Anterior cingulate cortex (tissue), 58 donors: ENCODE data around the gene LTBP1.
"Not testable (repeated sequence)": the region's sequence is repeated elsewhere in the genome, so short reads cannot be mapped to it uniquely, and the experiment has no call there.

ENCODE experiments used
- DNase-seq, 58 donors: peaks; one replicate each; lab custom pipeline; 2025; lab: John Stamatoyannopoulos, UW

LTBP1 gene

DNA sequence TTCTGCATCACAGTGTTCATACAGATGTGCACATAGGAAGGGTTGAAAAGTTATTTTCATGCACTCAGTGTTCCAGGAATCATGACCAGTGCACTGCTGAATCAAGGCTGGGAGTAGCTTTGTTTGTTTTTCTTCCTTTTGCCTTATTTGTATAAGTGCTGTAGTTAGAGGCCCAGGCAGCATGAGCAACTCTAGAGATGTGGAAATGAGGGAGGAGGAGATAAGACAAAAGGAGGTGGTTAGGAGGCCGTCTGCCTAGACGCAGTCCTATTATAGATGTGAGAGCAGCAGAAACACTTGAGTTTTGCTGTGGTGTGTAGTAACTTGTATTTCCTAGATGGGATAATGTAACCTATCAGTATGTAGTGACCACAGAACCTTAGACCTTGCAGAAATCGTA is 265.4 kb downstream of the LTBP1 start:
- no peak for DNase-seq

DNA sequence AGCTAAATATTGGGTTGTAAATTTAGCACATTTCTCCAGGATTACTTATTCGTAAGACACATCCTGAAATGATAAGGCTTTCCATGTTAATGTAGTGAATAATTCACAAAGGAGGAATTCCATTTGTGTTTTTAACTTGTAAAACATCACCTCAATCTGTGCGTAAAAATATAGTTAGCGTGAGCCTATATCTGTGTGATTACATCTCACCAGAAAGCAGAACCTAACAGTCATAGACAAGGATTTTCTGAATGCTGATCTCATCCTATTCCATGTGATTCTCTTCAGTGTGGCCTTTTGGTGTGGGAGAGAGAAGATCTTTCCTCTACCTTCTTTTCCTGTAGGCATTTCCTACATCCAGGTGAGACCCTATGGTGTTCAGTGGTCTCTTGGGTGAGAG is 266.5 kb downstream of the LTBP1 start:
- DNase-seq: no peak

DNA sequence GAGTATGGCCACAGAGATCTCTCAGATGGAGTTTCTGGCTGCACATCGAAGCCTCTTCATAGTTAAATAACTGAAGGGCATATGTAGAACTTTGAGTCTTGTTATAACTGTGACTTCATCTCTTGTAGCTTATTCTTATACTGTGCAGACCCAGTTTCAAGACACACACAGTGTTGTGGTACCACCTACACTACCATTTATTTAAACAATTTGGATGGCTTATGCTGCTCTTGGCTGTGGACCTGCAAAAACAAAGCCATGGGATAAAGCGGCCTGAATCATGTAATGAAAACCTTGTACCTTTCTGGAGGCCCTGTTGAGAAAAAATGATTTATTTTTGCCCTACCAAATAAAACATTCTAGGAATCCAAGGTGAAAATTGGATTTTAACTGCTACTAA is 266.9 kb downstream of the LTBP1 start:
- no peak for DNase-seq

DNA sequence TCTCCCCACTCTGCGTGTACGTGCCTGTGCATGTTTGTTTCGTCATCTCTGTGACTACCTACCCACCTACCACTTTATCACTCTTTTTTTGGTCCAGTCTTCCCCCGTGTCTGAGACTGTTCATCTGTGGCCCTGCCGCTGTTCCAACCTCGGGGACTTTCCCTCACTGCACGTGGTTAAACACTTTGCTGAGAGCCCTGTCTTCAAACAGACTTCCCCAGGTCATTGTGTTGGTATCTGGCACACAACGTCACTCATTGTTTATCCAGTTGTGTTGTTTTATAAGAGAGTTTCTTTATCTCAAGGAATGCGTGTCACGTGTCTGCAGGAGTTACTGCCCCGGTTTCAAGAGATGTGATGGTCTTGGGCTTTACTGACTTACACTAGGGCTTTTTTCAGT is 267.7 kb downstream of the LTBP1 start:
- no peak for DNase-seq

DNA sequence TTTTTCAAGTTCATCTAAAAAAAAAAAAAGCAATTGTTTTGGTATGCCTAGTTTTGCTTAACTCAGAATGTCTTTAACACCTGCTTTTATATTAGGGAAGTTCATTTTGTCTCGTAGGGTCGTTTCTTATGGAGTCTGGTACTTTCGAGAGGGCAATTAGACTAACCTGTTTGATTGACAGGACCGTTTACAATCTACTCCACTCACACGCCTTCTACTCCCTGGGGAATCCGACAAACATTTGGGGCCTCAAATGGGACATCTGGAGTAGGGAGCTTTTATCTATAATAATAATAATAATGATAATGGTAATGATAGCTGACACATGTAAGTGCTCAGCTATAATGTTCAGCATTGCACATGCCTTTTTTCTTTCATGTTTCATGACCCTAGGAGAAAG is 268.1 kb downstream of the LTBP1 start:
- DNase-seq: no peak

DNA sequence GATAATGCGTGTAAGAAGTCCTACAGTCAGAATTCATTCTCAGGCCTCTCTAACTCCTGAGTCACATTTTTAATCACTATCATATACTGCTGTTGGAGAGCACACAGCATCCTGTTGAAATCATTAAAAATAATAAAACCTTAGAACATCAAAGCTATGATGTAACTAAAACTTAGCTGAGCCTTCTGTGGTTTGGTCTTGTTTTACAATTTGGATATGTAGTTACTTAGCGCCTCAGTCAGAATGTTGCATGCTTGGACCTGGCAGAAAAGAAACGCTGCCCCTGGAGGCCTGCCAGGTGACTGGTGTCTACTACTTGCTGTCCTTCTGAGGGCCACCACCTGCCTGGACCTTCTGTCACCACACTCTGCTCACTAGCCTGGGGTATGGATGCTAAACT is 268.5 kb downstream of the LTBP1 start:
- DNase-seq: peak in 1 of 58 donors; percentile 10

DNA sequence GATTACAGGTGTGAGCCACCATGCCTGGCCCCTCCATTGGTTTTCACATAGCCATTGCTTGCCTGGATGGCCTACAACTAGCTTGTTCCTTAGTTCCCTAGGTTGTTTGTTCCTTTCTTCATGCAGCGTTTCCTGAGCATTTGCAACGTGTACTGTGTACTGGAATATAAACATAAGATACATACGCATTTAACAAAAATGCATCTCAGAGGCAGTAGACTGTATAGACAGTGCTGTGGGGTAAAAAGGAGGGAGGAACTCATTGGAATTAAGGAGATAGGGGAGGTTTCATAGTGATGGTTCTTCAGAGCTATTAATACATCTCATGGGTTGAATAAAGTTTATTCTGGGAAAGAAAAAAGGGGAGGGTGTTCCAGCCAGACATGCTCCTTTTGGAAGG is 269.2 kb downstream of the LTBP1 start:
- no peak for DNase-seq

DNA sequence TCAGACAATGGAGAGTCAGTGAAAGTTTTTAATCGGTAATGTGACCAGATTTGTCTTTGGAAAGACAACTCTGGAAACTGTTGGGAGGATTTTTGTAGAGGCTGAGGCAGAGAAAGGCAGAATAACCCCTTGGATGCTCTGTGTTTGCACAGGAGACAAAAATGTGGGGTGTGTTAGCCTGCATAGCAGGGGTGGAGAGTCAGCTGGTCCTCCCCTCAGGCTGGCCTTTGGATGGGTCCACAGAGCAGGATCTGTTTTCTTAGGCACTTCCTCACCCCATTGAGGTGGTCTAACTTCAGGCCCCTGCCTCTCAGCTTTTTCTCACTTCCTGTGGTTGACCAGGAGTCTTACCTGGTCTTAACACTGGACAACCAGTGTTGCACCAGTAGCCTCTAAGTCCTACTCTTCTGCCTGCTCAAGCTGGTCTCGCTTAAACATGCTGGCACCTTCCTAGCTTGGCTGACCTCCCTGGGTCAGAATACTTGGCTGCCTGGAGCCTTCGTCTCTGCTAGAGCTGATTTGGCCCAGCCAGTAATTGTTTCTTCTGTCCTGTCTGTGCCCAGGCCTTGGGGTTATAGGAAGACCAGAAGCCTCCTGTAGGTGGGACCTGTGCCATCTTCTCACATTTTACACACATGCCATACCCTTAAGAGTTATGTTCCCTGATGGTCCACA is 269.9 kb downstream of the LTBP1 start:
- peak in 20 of 58 donors; percentile 1 to 30 (median 8) for DNase-seq

DNA sequence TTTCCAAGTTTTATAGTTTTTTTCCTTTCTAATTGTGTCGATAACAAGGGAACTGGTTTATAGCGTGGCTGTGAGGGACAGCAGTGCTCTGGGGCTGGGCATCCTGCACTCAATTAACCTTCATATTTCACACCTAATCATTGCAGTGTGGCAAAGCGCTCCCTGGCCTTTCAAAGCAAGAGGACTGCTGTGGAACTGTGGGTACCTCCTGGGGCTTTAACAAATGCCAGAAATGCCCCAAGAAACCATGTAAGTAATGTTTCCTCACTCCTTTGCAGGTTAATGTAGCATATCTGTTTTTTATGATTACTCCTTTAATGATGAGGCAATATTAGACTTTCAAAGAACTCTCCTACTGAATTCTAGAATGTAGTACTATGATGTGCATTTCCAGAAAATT is 270.7 kb downstream of the LTBP1 start:
- DNase-seq: no peak

DNA sequence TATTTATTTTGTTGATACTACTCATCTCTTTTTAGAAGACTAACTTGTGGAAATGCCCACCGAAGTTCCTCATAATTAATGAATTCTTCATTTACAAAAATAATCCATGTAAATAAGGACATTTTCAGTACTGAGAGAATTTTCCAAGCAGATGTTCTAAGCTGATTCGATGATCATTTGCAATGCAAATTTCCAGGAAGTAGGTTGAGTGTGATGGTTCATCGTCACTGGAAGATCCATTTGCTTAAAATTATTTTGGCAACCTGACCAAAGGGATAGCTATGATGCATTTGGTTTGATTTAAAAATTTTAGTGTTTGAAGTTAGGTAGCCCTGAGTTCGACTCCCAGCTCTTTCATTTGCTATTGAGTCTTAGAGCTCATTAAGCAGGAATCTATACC is 272.4 kb downstream of the LTBP1 start:
- DNase-seq: no peak

DNA sequence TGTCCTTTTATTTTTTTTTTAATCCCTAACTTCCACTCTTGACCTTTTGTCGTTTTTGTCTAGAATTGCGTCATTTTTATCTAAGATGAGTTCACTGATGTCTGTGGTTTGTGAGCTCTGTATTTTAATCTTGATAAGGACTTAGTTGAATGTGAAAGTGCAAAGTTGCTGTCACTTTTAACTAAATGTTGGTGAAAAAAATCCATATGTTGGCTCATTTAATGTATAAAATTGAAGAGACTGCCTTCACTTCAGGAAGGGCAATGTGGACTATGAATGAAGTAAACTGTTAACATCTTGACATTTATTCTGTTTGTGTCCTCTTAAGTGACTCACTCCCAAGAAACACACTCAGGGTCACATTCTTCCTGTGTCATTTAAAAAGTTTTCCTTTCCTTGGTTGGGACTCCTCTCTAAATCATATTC is 273.1 kb downstream of the LTBP1 start:
- DNase-seq: no peak

DNA sequence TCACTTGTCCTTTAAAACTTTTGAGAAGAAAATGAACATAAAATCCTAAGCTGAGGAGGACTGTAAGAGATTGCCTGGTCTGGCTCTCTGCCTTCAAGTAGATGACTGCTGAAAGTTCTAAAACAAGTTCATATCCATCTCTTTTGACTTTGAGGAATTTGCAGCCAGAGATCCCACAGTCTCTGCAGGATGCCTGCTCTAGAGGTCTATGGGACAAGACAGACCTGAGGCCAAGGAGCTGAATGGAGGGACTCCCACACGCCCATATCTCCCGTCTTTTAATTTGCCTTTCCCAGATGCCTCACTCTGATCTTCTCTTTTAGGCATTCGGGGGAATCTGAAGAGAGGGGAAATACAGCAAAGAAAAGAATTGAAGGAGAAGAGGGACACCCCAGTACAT is 273.8 kb downstream of the LTBP1 start:
- no peak for DNase-seq

DNA sequence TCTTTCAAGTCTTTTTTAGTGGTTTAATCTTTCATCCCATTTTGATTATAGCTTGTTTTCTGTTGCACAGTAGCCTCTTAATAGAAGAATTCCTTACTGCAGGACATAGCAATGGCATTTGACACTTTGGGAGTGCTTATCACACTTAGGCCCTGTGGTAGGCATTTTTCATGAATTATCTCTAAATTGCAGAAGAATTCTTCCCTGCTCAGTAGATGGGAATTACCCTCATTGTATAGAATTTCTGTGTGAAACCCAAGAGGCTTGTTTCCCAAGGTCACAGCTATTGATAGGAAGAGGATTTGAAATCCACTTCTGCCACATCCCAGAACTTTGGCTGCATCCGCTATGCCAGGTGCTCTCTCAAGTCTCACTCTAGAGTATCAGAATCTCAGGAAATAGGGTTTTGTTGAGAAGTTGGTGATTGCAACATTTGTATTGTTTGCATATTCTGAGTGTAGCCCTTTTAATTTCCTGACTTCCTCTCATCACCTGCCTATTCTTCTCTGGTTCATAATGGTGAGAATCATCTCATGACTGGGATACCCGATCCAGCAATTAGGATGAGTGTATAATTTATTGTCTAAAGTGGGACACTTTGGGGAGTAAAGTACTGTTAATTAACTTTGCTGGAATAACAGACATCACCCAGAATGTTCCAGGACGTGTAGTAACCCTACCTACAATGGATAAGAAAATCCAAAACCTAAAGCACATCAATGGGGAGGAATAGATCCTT is 274.5 kb downstream of the LTBP1 start:
- DNase-seq: no peak

DNA sequence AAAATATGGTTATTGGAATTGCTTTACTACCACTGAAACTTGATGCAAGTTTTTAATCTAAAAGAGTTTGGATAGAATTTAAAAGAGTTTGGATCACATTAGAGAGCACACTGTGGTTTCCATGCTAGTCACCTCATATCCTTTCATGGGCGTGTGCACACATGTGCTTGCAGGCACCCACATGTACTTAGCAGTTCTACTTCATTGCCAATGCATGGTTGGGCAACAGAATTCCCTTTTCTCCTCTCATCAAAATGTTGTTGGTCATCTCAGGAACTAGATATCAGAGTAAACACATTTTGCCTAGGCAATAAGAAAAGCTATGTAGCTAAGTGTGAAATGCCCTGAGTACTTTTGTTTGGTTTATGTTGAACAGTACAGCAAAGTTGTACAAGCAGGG is 275.6 kb downstream of the LTBP1 start:
- DNase-seq: no peak

DNA sequence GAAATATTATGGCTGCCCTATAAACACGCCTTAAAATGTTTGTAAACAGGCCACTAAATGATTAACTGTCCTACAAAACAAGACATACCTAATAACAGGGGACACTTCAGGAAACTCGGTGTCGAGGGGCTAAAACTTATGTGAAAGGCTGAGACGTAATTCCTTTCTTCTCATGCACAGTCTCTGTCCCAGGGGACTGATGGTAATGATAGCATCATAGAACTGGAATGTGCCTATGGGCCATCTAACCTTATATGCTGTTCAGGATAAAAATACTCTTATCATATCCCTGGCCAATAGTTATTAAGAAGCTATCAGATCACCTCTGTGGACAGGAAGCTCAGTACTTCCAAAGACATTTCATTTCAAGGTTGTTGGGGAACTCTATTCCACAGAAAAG is 277.1 kb downstream of the LTBP1 start:
- no peak for DNase-seq

DNA sequence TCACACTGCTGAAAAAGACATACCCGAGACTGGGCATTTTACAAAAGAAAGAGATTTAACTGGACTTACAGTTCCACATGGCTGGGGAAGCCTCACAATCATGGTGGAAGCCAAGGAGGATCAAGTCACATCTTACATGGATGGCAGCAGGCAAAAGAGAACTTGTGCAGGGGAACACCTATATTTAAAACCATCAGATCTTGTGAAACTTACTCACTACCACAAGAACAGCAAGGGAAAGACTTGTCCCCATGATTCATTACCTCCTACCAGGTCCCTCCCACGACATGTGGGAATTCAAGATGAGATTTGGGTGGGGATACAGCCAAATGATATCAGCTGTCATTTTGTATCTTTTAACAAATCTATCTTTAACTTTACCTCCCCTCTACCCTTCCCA is 278.6 kb downstream of the LTBP1 start:
- DNase-seq: no peak

DNA sequence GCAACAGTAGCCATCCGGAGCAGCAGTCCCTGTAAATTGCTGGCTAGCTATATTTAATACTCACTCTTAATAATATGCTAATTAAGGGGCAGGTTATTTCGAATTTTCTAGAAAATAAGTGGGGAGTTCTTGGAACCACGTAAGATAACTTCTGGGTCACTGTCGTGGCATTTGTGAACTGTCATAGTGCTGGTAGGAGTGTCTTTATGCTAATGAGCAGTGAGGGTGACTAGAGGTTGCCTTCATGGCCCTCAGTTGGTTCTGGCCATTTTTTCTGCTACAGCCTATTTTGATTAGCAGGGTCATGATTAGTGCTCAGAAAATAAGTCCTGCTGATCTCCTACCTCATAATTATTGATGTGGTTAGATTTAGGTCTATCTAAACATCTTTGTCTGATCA is 279.8 kb downstream of the LTBP1 start:
- no peak for DNase-seq

DNA sequence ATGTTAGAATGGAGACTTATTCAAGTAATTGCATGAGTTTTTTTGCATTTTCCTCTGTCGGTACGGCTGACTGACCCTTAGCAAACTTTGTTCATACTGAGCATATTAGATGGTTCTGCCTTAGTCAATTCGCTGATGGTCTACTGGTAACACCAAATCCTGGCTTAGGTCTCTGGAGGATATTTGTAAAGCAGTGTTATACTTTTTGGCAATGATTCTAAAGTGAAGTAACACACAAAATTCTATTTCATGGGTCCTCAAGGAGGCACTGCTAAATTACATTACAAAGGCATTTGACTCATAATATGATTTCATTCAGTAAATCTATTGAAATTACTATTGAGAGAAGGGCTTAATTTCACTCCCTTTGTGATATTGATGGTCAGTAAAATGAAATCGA is 282.9 kb downstream of the LTBP1 start:
- DNase-seq: no peak

DNA sequence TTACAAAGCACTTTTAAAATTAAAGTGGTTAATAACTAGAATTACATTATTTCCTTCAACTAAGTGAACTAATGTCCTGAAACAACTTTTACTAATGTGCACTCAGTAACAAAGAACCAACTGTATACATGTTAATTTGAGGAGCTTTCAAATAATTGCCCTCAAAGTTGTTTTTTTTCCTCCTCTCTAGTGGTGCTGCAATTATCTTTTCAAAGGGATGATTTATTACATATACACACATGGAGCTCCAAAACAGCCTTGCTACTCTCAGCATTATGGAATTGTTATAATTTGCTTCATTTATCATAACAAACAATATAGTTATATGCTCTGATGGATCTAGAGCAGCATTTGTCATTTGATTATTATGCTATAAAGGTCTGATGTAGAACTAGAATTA is 283.4 kb downstream of the LTBP1 start:
- DNase-seq: no peak

DNA sequence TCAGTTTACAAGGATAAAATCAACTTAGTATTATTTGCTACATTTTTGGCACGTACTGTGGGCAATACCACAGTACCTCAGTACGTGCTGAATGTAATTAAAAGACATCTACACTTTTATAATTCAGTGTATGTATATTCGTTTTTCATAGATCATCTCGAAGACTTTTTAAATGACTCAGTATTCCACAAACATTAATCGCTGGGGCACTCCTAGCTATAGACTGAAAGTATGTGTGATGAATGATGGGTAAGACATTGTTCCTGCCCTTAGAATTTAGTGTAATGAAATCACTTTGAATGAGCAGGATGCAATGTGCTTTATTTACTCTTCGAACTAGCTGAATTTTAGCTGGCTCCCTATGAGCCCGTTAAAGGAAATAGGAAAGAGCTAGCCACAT is 284.1 kb downstream of the LTBP1 start:
- DNase-seq: no peak

DNA sequence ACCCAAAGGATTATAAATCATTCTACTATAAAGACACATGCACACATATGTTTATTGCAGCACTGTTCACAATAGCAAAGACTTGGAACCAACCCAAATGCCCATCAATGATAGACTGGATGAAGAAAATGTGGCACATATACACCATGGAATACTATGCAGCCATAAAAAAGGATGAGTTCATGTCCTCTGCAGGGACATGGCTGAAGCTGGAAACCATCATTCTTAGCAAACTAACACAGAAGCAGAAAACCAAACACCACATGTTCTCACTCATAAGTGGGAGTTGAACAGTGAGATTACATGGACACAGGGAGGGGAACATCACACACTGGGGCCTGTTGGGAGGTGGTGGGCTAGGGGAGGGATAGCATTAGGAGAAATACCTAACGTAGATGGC is 288.8 kb downstream of the LTBP1 start:
- not testable (repeated sequence) for DNase-seq
